K562 (cell line): ENCODE data around the gene CLDN12. TPM values are rescaled to one million over a fixed set of nuclear protein-coding genes. Genes with fewer than 3 reads are reported as not detected.

Experiments
- ATAC-seq: fragments of 200-7000 bp; cut with Tn5 transposase; 3 replicates; pipeline ENCODE4 v1.9.1; 2020; ENCODE audit warnings: moderate library complexity
- BruUV-seq: library from RNA; stranded (reverse); fragments of 400-500 nt; replicated peaks from 2 replicates; lab custom pipeline; 2021; lab: Mats Ljungman, UMichigan
- CTCF ChIA-PET: fragments of 300-600 bp; formaldehyde crosslinking; extraction: SDS; loops from one replicate; lab custom pipeline; 2021; ENCODE audit warnings: low intra/inter-chr PET ratio; lab: Yijun Ruan, JAX
- POLR2A ChIA-PET: fragments of 300-600, 350-650 bp; sonication (Branson Sonifier 250); formaldehyde crosslinking; extraction: SDS; loops from one replicate; lab custom pipeline; 2021; ENCODE audit warnings: antibody characterized with exemption, inconsistent platforms; lab: Yijun Ruan, JAX
- DNase-seq, 4 experiments: peaks; one replicate each; pipeline versions ENCODE4 v3.0.0 to v3.0.0-alpha.2; 2011 to 2018; ENCODE audit warnings: low spot score in 3 of 4, mixed read lengths in 3 of 4; ENCODE audit errors: extremely low read depth in 1 of 4
- FAIRE-seq: peaks from 2 replicates; lab custom pipeline; 2011; peaks lifted over from hg19 to GRCh38; lab: Jason Lieb, UNC
- H2AFZ ChIP-seq: 2 replicates; pipeline ENCODE4 v1.6.0; 2011; ENCODE audit warnings: low read depth, low read length, control low read depth, inconsistent platforms
- H3K27ac ChIP-seq: fragments of 200-600 bp; 3 replicates; pipeline ENCODE4 v1.8.0; 2011; ENCODE audit warnings: low read depth, mild to moderate bottlenecking, control low read depth, inconsistent platforms, low read length, moderate library complexity, mixed read lengths; ENCODE audit errors: extremely low read depth
- H3K27me3 ChIP-seq, 2 experiments: fragments of 300-600 bp in 1 of 2; 2 replicates in 1 of 2; 3 replicates in 1 of 2; pipeline versions ENCODE4 v1.6.0 to v1.8.0; 2011; ENCODE audit warnings: inconsistent platforms in 2 of 2, low read length in 2 of 2, mild to moderate bottlenecking in 1 of 2, mixed read lengths in 1 of 2, moderate library complexity in 1 of 2; ENCODE audit not compliant: control insufficient read depth in 2 of 2, insufficient read depth in 2 of 2
- H3K36me3 ChIP-seq: fragments of 300-600 bp; 3 replicates; pipeline ENCODE4 v1.8.0; 2011; ENCODE audit warnings: mild to moderate bottlenecking, low read length, inconsistent platforms; ENCODE audit not compliant: control insufficient read depth, insufficient read depth
- H3K4me1 ChIP-seq, 2 experiments: fragments of 200-600 bp in 1 of 2; replicated peaks in 1 of 2; 2 replicates in 1 of 2; 3 replicates in 1 of 2; pipeline versions ENCODE4 v1.5.1 to v1.8.0; 2011; ENCODE audit warnings: inconsistent platforms in 2 of 2, low read length in 2 of 2, mild to moderate bottlenecking in 1 of 2, mixed read lengths in 1 of 2, moderate library complexity in 1 of 2; ENCODE audit not compliant: control insufficient read depth in 2 of 2, insufficient read depth in 2 of 2
- H3K4me2 ChIP-seq: 2 replicates; pipeline ENCODE4 v1.6.1; 2011; ENCODE audit warnings: low read length, control low read depth, inconsistent platforms, mixed read lengths; ENCODE audit not compliant: insufficient read depth
- H3K4me3 ChIP-seq: fragments of 200-600 bp; sonication (generic), shearing (Covaris generic); 2 replicates; pipeline ENCODE4 v1.5.1; 2016; ENCODE audit warnings: control low read depth, inconsistent platforms
- H3K79me2 ChIP-seq: fragments of 200-600 bp; 3 replicates; pipeline ENCODE4 v1.8.0; 2011; ENCODE audit warnings: low read length, inconsistent platforms; ENCODE audit not compliant: control insufficient read depth, insufficient read depth
- H3K9ac ChIP-seq, 2 experiments: 2 replicates each; pipeline versions ENCODE4 v1.6.0 to v1.6.1; 2011; ENCODE audit warnings: low read depth in 2 of 2, low read length in 2 of 2, control low read depth in 1 of 2, inconsistent platforms in 1 of 2, mild to moderate bottlenecking in 1 of 2, mixed read lengths in 1 of 2; ENCODE audit not compliant: insufficient read depth in 1 of 2
- H3K9me1 ChIP-seq: one replicate; pipeline ENCODE4 v1.6.0; 2011; ENCODE audit warnings: inconsistent platforms, mild to moderate bottlenecking, low read length, moderate library complexity; ENCODE audit not compliant: control insufficient read depth, insufficient read depth
- H3K9me3 ChIP-seq: replicated peaks from 2 replicates; pipeline ENCODE4 v1.5.1; 2011; ENCODE audit warnings: low read depth, low read length, inconsistent platforms; ENCODE audit not compliant: control insufficient read depth, insufficient read depth
- H4K20me1 ChIP-seq: replicated peaks from 2 replicates; pipeline ENCODE4 v1.6.1; 2011; ENCODE audit warnings: low read length, inconsistent platforms, mixed read lengths; ENCODE audit not compliant: control insufficient read depth, insufficient read depth
- BMI1 ChIP-seq: fragments of 150-350 bp; IDR thresholded peaks from 2 replicates; pipeline ENCODE4 v1.6.1; 2014; ENCODE audit warnings: low read length
- CTCF ChIP-seq, 3 experiments: IDR thresholded peaks in 2 of 3; conservative IDR thresholded peaks in 1 of 3; 2 replicates each; pipeline ENCODE4 v1.5.1; 2011 to 2012; ENCODE audit warnings: low read length in 3 of 3, mild to moderate bottlenecking in 3 of 3, control low read depth in 2 of 3, improper control_type of control experiment in 1 of 3, inconsistent platforms in 1 of 3, low read depth in 1 of 3, mixed read lengths in 1 of 3, moderate library complexity in 1 of 3; ENCODE audit not compliant: insufficient read depth in 2 of 3
- RAD21 ChIP-seq, 2 experiments: fragments of 250-450 bp in 1 of 2; fragments of 450-650 bp in 1 of 2; sonication (Bioruptor Pico) in 1 of 2; formaldehyde crosslinking in 1 of 2; IDR thresholded peaks in 1 of 2; conservative IDR thresholded peaks in 1 of 2; 2 replicates each; pipeline versions ENCODE4 v1.4.0 to v1.8.0; 2020 to 2022; ENCODE audit warnings: mild to moderate bottlenecking in 2 of 2, moderate library complexity in 1 of 2
- REST ChIP-seq, 2 experiments: fragments of 450-650 bp; formaldehyde crosslinking in 1 of 2; IDR thresholded peaks; 2 replicates each; pipeline versions ENCODE4 v1.4.0 to v1.6.1; 2014 to 2020; ENCODE audit warnings: mild to moderate bottlenecking in 2 of 2, borderline replicate concordance in 1 of 2, low read depth in 1 of 2
- SMC3 ChIP-seq: conservative IDR thresholded peaks from 2 replicates; pipeline ENCODE4 v1.6.1; 2011; ENCODE audit warnings: low read depth, low read length, improper control_type of control experiment; ENCODE audit not compliant: insufficient read depth
- WGBS: fragments of 100-300 bp; shearing (Covaris generic); methylation state at CpG from one replicate; pipeline ENCODE4 v1.1.6; 2016; ENCODE audit warnings: low coverage, mixed read lengths; ENCODE audit not compliant: insufficient coverage; ENCODE audit errors: missing lambda C conversion rate; 5-methylcytosine and 5-hydroxymethylcytosine counted together
- in situ Hi-C: fragments of 300-500 bp; cut with MboI; formaldehyde crosslinking; loops from 4 replicates; pipeline ENCODE4 v1.15.0; 2018; ENCODE audit warnings: inconsistent platforms, mixed read lengths
- intact Hi-C: fragments of 100-400 bp; cut with micrococcal nuclease; formaldehyde crosslinking; loops from 2 replicates; pipeline ENCODE4 v1.14.2; 2022
- polyA plus RNA-seq, 8 experiments: library from polyadenylated mRNA; depleted of rRNA in 4 of 8; stranded (reverse) in 5 of 8; unstranded in 3 of 8; fragments of >200 nt; fragmentation: Nextera tagmentation in 2 of 8; fragmentation: Illumina TruSeq in 1 of 8; extraction: Ambion mirVana in 2 of 8; extraction: Trizol in 1 of 8; gene quantifications; 2 replicates each; pipeline versions ENCODE4 v1.2.1 to v1.2.3, GENCODE V29; 2011 to 2014; ENCODE audit warnings: inconsistent platforms in 1 of 8, missing spikeins in 1 of 8
- total RNA-seq, 7 experiments: library from RNA; depleted of rRNA in 6 of 7; stranded (reverse); fragments of >200 nt in 6 of 7; fragmentation: Illumina TruSeq in 2 of 7; extraction: Trizol in 2 of 7; gene quantifications; 2 replicates each; pipeline versions ENCODE4 v1.2.1 to v1.2.3, GENCODE V29; 2011 to 2021; ENCODE audit warnings: low replicate concordance in 1 of 7

The CLDN12 gene
- total and polyA plus RNA-seq, 9 of the 15 experiments (the other 6 are each of a cell fraction or from before 2014, with no cell fraction given), result 5.8 to 42.2 (median 15.8) TPM

- Histone ChIP-seq H3K9me3 (no peaks in the 10 kb centered on the region), H3K4me1 (no peaks in the 10 kb centered on the region), H3K4me2 (no peak overlapping the region), H3K9me1 (no peaks in the 10 kb centered on the region), H3K27ac (no peak overlapping the region), H3K27me3 (no peaks in the 10 kb centered on the region), H2AFZ (peak overlapping the region; percentile 53), H3K4me3 (no peak overlapping the region), H3K36me3 (no peaks in the 10 kb centered on the region), H3K9ac (no peak overlapping the region), H3K79me2 (no peaks in the 10 kb centered on the region), H4K20me1 (no peaks in the 10 kb centered on the region)
- POLR2A ChIA-PET, result interaction anchor here (0.6 to 0.8 kb wide), 2 partner anchors 12 to 52 kb away, joined by 3 to 4 read pairs; partner anchors contain the start of gene CLDN12
- peak; percentile 50 to 69 for TF ChIP-seq RAD21 (CRISPR knock-in tag; conservative IDR thresholded peaks at IDR 0.05 in 1 of 2, IDR thresholded peaks at IDR 0.05 in 1 of 2)
- TF ChIP-seq REST (IDR thresholded peaks at IDR 0.05; ENCODE audit: borderline replicate concordance), result peak; percentile 43; the same call in 1 of the 2 replicates
- no peak for TF ChIP-seq REST (CRISPR knock-in tag; IDR thresholded peaks at IDR 0.05; ENCODE audit: low read depth)
- TF ChIP-seq SMC3, result peak; percentile 39; the same call in 1 of the 2 replicates
- peak; percentile 55 to 77 (median 67); a peak in 5 of 6 replicates for TF ChIP-seq CTCF (IDR thresholded peaks at IDR 0.05 in 2 of 3, conservative IDR thresholded peaks at IDR 0.05 in 1 of 3; ENCODE audit: insufficient read depth in 2 of 3, low read depth in 1 of 3, low read length in 3 of 3)
- no peak for TF ChIP-seq BMI1
- intact Hi-C loops, result loop anchor here (2.0 to 5.0 kb wide), 2 partner anchors 172 to 579 kb away; no protein-coding TSS in a partner anchor
- WGBS, result 3% methylated on average over 6 of the region's 6 CpGs
- peak; percentile 84 for FAIRE-seq
- no TSS peak for BruUV-seq
- CTCF ChIA-PET, result interaction anchor here (0.6 to 1.5 kb wide), 3 partner anchors 141 to 579 kb away, joined by 3 to 6 read pairs (median 5); partner anchors contain the start of gene CDK14
- ATAC-seq, result peak; percentile 89
- in situ Hi-C loops, result no loop called here
- peak; percentile 32 to 44 (median 38) for DNase-seq
Observed at GRCh38 chr7:90455163-90456030, 52.1 kb downstream of the CLDN12 start.
